Adrenal gland (tissue), 12 donors: ENCODE data around the gene PRTFDC1. TPM values are rescaled to one million over a fixed set of nuclear protein-coding genes. Genes with fewer than 3 reads are reported as not detected.
"Not testable (repeated sequence)": the region's sequence is repeated elsewhere in the genome, so short reads cannot be mapped to it uniquely, and the experiment has no call there.

Source experiments
- DNase-seq, 7 donors: peaks; one replicate each; pipeline ENCODE4 v3.0.0-alpha.2; 2019 to 2020
- H3K27ac ChIP-seq, 5 donors: fragments of 200-600 bp; sonication (generic) in 4 of 5; 1 replicate in 3 of 5; 2 replicates in 2 of 5; pipeline versions ENCODE4 v1.5.1 to v1.8.0; 2016 to 2020; ENCODE audit warnings: mild to moderate bottlenecking in 1 of 5
- H3K27me3 ChIP-seq: fragments of 200-600 bp; 2 replicates; pipeline ENCODE4 v1.8.0; 2021
- H3K36me3 ChIP-seq, 2 donors: fragments of 200-600 bp; replicated peaks in 1 of 2; 1 replicate in 1 of 2; 2 replicates in 1 of 2; pipeline versions ENCODE4 v1.5.1 to v1.8.0; 2018 to 2022
- H3K4me1 ChIP-seq, 2 donors: fragments of 200-600 bp; replicated peaks in 1 of 2; 1 replicate in 1 of 2; 2 replicates in 1 of 2; pipeline versions ENCODE4 v1.5.1 to v1.8.0; 2018 to 2021
- H3K4me3 ChIP-seq, 4 donors: fragments of 200-600 bp; sonication (generic) in 3 of 4; one replicate each; pipeline ENCODE4 v1.5.1; 2016 to 2018
- H3K9me3 ChIP-seq, 3 donors: fragments of 200-600 bp; sonication (generic) in 1 of 3; replicated peaks in 1 of 3; 1 replicate in 2 of 3; 2 replicates in 1 of 3; pipeline versions ENCODE4 v1.5.1 to v1.8.0; 2016 to 2021
- CTCF ChIP-seq, 6 experiments: fragments of 450-650 bp in 4 of 6; fragments of 200-600 bp in 2 of 6; sonication (generic) in 1 of 6; IDR thresholded peaks; 1 replicate in 5 of 6; 2 replicates in 1 of 6; pipeline versions ENCODE4 v1.5.1 to v1.8.0; 2016 to 2021; ENCODE audit warnings: antibody characterized with exemption in 6 of 6, mild to moderate bottlenecking in 2 of 6, moderate library complexity in 1 of 6
- POLR2A ChIP-seq, 2 donors: fragments of 450-650 bp; IDR thresholded peaks; one replicate each; pipeline ENCODE4 v1.6.1; 2017; ENCODE audit warnings: antibody characterized with exemption in 2 of 2, mild to moderate bottlenecking in 2 of 2, moderate library complexity in 1 of 2
- WGBS, 4 donors: extraction: QIAGEN DNeasy Blood & Tissue Kit in 2 of 4; methylation state at CpG; one replicate each; pipeline versions ENCODE4 v1.1.5 to v1.1.7; 2013 to 2017; 5-methylcytosine and 5-hydroxymethylcytosine counted together
- intact Hi-C, 2 donors: fragments of 100-400 bp; cut with DNase I; formaldehyde crosslinking; loops; one replicate each; pipeline versions ENCODE4 v1.14.1 to v1.15.0; 2022 to 2023
- polyA plus RNA-seq, 3 donors: library from polyadenylated mRNA; stranded (reverse); fragments of 200-250 nt in 2 of 3; fragments of 350-450 nt in 1 of 3; fragmentation: Illumina TruSeq in 1 of 3; extraction: RNeasy Lipid Tissue Mini Kit (QIAGEN cat#74804) in 1 of 3; gene quantifications; one replicate each; pipeline ENCODE4 v1.2.3, GENCODE V29; 2013 to 2014
- total RNA-seq, 9 donors: library from RNA; depleted of rRNA in 4 of 9; stranded (reverse); fragments of >200 nt in 4 of 9; fragments of 120-200 nt in 1 of 9; fragmentation: NEBNext Ultra II Directional in 1 of 9; extraction: Animal tissue kit (Norgen Biotek cat#: 25700) in 1 of 9; gene quantifications; one replicate each; pipeline versions ENCODE4 v1.1.0 to v1.2.4, GENCODE V29; 2013 to 2023
- donor health status: healthy with polysubstance abuse.
- donor health status: Bipolar disorder and iron deficiency.
- donor health status: DM: yes; HTN: yes; CAD: no.
- donor health status: DM: no; HTN: no; CAD: no.
- donor health status: DM: no; HTN: no; CAD: no.
- donor health status: DM: yes; HTN: yes; CAD: no.

Gene PRTFDC1
- total and polyA plus RNA-seq, 12 donors: 13.5 to 56.5 (median 26.6) TPM

DNA sequence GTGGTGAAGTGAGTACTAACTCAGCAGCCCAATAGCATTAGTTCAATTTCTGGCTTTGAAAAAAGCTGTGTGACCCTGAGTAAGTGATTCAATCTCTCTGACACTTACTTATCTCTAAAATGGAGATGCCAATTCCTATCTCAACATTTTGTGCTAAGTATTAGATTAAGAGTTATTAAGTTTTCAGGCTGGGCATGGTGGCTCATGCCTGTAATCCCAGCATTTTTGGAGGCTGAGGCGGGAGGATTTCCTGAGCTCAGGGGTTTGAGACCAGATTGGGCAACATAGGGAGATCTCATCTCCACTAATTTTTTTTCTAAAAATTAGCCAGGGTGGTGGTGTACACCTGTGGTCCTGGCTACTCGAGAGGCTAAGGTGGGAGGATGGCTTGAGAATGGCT, 109.5 kb downstream of the PRTFDC1 start:
- WGBS, 4 donors: 50 to 81% (median 66%) methylated on average over 2 of the region's 2 CpGs

GRCh38 chr10:24841530-24841929, 110.9 kb downstream of the PRTFDC1 start:
- Histone ChIP-seq H3K9me3 (peaks cover 0 to 6% (median 0%) of the 10 kb centered on the region in 3 donors), H3K4me1 (no peaks in the 10 kb centered on the region), H3K4me3 (no peak overlapping the region), H3K27me3 (no peaks in the 10 kb centered on the region), H3K27ac (no peak overlapping the region), H3K36me3 (no peaks in the 10 kb centered on the region)
- intact Hi-C loops: no loop called here
- no peak for DNase-seq
- WGBS, 4 donors: 93 to 95% (median 94%) methylated on average over 2 of the region's 2 CpGs
- TF ChIP-seq CTCF (IDR thresholded peaks at IDR 0.05) (no peak), POLR2A (IDR thresholded peaks at IDR 0.05) (no peak)

More for the DNA sequence above, 109.5 kb downstream of the PRTFDC1 start:
- Histone ChIP-seq H3K4me1 (no peaks in the 10 kb centered on the region), H3K27ac (no peak overlapping the region), H3K9me3 (no peaks in the 10 kb centered on the region), H3K27me3 (no peaks in the 10 kb centered on the region), H3K36me3 (no peaks in the 10 kb centered on the region), H3K4me3 (no peak overlapping the region)
- TF ChIP-seq CTCF (IDR thresholded peaks at IDR 0.05) (no peak), POLR2A (IDR thresholded peaks at IDR 0.05) (no peak)
- no peak for DNase-seq
- intact Hi-C loops: no loop called here

GRCh38 chr10:24840784-24841183, 111.6 kb downstream of the PRTFDC1 start:
- Histone ChIP-seq H3K27ac (no peak overlapping the region), H3K9me3 (peaks cover 0 to 6% (median 0%) of the 10 kb centered on the region in 3 donors), H3K27me3 (no peaks in the 10 kb centered on the region), H3K36me3 (no peaks in the 10 kb centered on the region), H3K4me3 (no peak overlapping the region), H3K4me1 (no peaks in the 10 kb centered on the region)
- intact Hi-C loops: no loop called here
- TF ChIP-seq CTCF (IDR thresholded peaks at IDR 0.05) (no peak), POLR2A (IDR thresholded peaks at IDR 0.05) (no peak)
- no peak for DNase-seq

DNA sequence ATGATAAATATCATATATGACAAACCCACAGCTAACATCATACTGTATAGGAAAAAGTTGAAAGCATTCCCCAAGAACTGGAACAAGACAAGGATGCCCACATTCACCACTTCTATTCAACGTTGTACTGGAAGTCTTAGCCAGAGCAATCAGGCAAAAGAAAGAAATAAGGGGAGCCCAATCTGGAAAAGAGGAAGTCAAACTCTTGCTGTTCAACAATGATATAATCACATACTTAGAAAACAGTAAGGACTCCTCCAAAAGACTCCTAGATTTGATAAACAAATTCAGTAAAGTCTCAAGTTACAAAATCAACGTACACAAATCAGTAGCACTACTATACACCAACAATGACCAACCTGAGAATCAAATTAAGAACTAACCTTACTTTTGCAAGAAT, 114.6 kb downstream of the PRTFDC1 start:
- DNase-seq, intact Hi-C loops, H3K36me3 ChIP-seq, H3K9me3 ChIP-seq, H3K4me3 ChIP-seq, H3K27ac ChIP-seq, H3K27me3 ChIP-seq, H3K4me1 ChIP-seq: not testable (repeated sequence)
- WGBS, 4 donors: 83 to 94% (median 92%) methylated on average over 2 of the region's 2 CpGs

GRCh38 chr10:24834869-24835268, 117.5 kb downstream of the PRTFDC1 start:
- no peaks in the 10 kb centered on the region for H3K4me1 ChIP-seq
- no peaks in the 10 kb centered on the region for H3K27me3 ChIP-seq
- H3K27ac ChIP-seq: no peak overlapping the region
- no peaks in the 10 kb centered on the region for H3K36me3 ChIP-seq
- peaks cover 0 to 6% (median 0%) of the 10 kb centered on the region in 3 donors for H3K9me3 ChIP-seq
- TF ChIP-seq POLR2A (IDR thresholded peaks at IDR 0.05) (no peak), CTCF (IDR thresholded peaks at IDR 0.05) (no peak)
- no peak for DNase-seq
- 69 to 100% (median 95%) methylated on average over 2 of the region's 2 CpGs for WGBS, 4 donors
- intact Hi-C loops: no loop called here
- H3K4me3 ChIP-seq: no peak overlapping the region
